DMS153 treated with DMSO at 0.1 percent for 48 hours (cell line): ENCODE data around the gene CLEC7A.

Experiments
- DNase-seq: peaks from one replicate; lab custom pipeline; 2025; ENCODE audit not compliant: unreplicated experiment; lab: John Stamatoyannopoulos, UW

The CLEC7A gene

DNA sequence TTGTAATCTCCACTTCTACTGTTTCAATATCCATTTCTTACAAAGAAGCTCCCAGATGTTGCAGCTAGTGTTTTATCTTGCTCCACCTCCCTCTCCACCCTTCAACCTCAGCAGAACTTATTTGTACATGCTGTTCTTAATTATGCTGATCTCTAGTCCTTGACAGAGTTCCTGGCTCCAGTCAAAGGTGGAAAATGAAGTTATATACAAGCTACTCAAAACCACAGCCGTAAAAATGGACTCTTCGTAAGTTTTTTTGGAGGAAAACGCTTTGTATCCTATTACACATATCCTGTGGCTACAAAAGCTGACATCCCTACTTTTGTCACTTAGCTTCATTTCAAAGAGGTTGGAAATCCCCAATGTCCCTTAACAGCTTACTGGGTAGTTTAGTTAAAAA, 32.5 kb downstream of the CLEC7A start:
- DNase-seq, result no peak

DNA sequence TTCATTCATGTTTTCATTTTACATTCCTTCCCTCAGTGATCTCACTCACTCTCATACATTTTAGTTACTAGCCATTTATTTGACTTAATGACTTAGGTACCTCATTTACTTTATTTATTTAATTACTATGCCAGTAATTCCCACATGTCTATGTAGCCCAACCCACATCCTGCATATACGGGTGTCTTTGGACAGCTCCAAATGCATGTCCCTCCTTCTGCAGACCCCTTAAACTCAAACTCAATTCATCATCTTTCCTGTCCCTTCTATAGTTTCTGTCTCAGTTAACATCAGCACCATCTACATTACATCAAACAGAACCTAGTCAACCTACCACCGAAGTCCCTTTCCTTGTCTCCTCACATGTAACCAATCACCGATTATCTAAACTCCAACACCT, 34.0 kb downstream of the CLEC7A start:
- DNase-seq, result no peak

DNA sequence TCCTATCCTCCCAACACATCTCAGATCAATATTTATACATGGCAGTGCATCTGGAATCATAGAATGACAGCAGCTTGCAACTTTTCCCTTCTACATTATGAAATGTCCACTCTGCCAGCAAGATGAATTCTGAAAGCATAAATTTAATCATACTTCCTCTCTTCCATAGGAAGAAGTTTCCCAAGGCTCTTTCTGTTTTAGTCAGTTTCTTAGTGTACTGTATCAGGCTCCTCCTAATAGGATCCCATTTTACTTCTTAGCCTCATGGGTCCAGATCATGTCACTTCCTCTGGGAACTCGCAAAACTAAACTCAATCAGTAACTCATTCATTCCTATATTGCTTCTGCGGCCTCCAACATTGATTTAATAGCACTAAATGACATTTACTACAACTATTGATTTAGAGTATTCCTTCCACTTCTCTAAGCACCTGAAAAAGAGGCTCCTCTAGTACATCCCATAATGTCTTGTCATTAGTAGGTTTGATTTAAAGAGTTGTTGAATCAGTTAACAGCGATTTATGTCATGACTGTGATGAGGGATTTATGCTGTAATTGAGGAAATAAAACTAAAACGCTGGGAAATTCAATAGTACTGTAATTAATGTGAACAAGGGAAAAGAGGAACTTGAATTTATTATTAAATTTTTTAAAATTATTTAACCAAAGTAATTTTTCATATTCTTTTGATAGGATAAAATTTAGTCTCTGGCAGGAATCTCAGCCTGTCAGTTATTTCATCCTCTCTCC, 35.2 kb downstream of the CLEC7A start:
- DNase-seq, result no peak

DNA sequence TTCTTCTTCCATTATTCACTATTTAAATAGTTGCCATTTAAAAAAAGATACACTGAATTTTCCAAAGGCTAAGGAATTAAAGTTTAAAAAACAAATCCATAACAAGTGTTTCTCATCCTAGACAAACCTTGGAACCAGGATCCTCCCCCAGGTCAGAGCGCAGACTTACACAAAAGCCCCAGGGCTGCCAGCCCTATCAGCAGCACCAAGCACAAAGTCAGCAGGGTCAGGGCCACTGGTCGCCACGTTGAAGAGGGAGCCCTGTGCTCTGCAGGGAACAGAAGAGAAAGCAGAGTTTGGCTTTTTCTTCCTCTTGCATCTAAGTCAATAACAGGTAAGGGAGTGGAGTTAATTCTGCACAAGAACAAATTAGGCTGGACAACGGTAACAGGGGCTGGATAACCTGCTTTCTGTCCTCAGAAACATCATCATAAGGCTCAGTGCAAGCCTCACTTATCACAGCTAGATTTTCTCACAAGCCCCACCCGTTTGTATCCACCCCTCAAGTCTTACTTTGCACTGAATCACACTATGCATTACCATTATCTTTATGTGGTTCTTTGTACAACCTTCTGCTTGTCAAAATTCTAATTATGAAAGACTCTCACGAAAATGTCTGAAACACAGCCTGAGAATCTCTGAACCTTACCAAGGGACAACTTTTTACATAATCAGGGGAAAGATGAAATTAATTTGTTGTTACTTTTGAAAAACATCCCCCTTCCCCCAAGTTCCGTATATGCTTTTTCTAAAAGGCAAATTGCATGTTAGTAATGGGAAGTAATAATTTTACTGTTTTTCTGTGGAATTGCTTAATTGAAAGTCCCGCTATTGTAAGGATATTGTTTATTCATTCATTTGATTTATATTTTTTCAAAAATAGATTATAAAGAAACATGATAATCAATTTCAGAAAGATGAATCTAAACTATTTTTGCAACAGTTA, 40.8 kb downstream of the CLEC7A start:
- no peak for DNase-seq

DNA sequence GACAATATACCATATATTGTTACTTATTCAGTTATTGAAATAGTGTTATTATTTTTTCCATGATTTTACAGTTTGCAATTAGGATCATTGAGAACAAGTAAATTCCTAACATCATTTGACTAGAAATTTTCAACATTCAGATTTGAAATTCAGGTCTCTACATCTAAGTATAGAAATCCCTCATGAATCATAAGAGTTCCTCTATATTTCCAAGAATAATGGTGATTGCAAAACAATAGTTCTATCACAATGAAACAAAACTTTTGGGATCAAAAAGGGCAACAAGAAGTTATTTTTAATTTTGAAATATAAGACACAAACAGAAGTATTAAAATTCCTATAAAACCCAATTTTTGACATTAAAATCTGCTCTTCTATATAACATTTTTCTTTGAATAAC, 42.0 kb downstream of the CLEC7A start:
- DNase-seq, result no peak

DNA sequence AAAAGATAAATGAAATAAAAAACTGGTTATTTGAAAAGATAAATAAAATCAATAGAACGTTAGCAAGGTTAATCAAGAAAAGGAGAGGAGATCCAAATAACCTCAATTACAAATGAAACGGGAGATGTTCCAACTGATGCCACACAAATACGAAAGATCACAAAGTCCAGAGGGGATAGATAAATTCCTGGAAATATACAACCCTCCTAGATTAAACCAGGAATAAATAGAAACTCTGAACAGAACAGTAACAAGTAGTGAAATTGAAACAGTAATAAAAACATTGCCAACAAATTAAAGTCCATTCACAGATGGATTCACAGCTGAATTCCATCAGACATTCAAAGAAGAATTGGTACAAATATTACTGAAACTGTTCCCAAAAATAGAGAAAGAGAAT, 43.6 kb downstream of the CLEC7A start:
- DNase-seq, result no peak

DNA sequence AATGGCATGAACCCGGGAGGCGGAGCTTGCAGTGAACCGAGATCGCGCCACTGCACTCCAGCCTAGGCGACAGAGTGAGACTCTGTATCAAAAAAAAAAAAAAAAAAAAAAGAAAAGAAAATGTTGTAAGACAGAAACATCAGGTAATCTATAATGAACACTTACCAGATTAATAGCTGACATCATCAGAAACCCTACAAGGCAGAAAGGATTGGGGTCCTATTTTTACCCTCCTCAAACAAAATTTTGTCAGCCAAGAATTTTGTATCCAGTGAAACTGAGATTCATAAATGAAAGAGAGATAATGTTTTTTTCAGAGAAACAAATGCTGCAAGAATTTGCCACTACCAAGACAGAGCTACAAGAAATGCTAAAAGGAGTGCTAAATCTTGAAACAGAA, 45.3 kb downstream of the CLEC7A start:
- no peak for DNase-seq

DNA sequence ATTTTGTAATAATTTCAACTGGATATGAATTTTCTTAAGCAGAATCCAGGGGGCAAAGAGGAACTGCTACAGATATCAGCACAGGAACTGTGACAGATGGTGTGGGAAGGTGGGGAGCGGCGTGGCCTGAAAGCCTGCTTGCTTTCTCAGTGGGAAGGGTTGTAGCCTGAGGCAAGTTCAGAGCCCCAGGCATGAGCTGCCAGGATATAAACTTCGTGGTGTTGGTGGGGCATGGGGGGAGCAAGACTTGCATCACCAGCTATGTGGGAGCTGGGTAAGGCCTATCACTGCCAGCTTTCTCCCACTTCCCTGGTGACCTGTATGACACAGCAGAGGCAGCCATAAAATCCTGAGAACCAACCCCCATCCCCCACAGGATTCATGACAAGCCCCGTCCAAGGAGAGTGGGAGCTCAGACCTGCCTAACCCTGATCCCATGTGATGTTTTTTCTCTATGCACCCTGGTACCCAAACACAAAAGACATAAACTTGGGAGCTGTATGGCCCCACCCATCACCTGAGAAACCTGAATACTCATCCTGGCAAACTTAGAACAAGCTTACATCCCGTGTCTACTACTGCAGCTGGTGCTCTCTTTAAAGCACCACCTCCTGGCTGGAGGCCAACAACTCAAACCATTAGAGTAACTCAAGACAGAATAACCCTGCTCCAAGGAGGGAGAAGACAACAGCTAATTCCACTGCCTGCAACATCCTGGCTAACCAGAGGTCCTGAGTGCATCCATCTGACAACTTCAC, 47.7 kb downstream of the CLEC7A start:
- no peak for DNase-seq

DNA sequence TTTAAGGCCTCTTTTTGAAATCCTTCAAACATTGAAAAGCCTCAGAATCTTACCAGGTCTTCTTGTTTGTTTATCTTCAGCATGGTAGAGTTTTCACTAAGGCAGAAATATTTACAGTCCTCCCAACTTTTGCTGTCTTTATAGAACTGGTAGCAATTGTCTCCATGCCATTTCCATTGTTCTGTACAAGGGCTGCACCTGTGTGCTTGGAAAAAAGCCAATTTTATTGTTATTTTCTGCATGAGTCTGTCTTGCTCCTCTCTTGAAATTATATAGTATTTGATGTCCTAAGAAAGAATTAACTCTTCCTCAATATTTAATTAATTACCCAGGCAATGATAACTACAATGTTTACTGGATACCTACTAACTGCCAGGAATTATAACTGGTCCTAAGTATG, 54.5 kb downstream of the CLEC7A start:
- DNase-seq, result no peak

DNA sequence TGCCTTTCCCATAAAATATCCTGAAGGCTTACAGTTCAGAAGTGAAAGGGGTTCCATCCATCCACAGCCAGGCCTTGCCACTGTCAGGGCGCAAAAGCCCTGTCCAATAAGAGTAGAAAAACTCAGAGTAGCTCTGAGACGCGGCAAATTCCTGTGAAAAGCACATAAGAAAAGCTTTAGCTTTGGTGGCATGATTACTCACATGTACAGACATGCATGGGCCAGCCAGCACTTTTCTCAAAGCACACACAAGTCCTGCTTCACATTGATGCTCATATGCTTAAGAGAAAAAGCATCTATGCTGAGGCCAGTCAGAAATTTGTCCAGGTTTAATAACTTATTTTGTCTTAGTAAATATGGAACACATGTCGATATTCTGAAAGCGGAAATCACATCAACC, 56.7 kb downstream of the CLEC7A start:
- DNase-seq, result no peak

DNA sequence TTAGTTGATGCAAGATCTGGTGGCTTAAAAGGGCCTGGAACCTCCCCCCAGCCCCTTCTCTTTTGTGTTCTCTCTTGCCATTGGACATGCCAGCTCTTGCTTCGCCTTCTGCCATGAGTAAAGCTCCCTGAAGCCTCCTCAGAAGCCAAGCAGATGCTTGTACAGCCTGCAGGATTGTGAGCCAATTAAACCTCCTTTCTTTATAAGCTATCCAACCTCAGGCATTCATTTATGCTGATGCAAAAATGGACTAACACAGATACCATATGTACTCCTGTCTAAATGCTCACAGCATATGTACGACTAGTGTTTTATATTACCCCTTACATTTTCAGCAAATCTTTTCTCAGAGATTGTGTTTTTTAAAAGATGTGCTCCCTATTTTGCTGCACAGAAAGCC, 57.9 kb downstream of the CLEC7A start:
- DNase-seq, result no peak

DNA sequence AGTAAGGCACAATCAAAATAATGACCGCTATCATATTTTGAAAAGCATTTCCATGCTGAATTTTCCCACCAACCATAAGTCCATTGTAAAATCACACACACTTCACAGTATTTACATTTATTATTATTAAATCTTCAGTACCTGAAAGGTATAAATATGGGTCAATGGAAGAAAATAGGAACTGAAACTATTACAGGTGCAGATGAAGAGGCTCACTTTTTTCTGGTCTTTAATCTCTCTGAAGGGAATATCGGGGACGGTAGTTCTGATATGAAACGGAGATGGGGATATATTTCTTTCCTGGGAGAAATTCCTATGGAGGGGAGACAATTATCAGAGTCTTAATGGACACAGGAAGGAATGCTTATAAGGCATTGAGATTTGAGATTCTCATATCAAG, 59.6 kb downstream of the CLEC7A start:
- DNase-seq, result no peak

DNA sequence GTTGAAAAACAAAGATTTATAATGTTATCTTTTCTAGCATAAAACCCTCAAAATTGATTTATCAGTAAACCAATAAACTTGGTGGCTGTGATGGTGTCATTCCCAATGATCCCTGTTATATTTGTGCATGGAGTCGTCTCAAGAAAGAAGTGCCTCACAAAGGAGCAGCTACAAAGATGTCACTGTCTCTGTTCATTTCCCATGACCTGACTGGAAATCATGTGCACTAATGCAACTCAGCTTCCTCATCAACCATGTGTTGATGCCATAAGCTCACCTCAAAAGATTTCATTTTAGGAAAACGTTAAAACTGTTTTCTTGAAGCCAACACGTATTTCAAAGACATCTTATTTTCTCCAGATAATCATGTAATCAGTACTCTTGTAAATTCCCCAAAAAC, 60.0 kb downstream of the CLEC7A start:
- no peak for DNase-seq

DNA sequence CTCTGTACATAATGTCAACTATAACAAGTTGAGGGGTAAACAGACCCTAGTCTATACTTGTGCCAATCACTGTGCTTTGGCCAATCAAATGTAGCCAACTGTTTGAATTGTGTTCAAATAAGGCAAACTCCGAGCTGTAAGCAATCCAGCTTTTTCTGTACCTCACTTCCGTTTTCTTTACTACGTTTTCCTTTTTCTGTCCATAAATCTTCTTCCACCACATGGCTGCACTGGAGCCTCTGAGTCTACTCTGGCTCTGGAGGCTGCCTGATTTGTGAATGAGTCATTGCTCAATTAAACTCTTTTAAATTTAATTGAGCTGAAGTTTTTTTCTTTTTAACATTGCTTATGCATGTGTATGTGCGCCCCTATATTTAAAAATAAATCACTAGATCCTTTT, 60.9 kb downstream of the CLEC7A start:
- no peak for DNase-seq

DNA sequence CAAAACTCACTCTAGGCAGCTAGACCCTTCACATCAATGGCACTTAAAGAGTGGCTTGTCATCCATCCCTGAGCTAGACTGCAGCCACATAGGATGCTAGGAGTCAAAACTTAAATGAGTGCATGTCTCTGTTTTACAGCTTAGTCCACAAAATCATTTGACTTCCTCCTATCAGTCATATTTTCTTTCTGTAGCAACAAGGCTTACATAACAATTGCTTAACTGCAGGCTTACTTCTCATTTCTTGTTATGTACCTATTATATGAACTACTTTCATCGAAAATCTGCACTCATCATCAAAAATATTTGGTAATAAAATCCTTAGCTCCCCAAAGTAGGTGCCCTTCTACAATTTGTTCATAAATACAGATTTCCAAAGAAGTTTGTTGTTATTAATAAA, 61.4 kb downstream of the CLEC7A start:
- no peak for DNase-seq

DNA sequence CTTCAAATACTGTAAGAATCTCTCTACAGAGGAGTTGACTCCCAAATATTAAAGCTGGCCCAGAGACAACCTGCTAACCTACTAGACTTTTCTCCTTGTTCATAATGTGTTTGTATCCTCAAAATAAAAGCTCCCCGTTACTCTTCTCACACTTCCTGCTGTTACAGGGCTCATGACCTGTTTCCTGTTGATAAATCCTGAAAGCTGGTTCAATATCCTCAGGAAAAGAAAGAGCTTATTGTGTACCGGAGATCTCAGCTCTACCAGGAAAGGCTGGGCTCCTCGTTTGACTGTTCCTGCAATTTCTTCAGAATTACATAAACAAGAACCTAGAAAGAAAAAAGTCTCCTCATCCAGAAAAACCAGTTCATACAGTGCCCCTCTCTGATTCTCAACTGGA, 62.1 kb downstream of the CLEC7A start:
- DNase-seq, result no peak

DNA sequence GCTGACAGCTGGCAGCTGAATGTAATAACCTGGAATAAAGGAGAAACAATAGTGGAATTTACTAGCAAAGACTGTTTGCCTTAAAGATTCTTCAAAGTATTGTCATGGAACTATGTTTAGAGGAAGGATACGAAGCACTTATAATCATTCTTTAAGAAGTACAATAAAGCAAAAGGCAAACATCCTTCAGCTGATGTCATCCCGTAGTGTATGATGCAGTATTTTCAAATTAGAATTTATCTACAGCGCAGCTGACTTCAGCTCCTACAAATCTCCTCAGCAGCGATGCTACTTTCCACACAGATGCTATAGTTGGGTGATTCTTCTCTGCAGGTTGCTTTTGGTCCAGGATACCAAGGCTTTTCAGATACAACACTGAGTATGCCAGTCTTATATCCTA, 62.7 kb downstream of the CLEC7A start:
- no peak for DNase-seq
